ENCODE data around the gene PXN. TPM values are rescaled to one million over a fixed set of nuclear protein-coding genes. Genes with fewer than 3 reads are reported as not detected.

PXN gene
- polyA plus RNA-seq, 1 experiment: 35.0 TPM

GRCh38 chr12:120223458-120224303 is 41.8 kb downstream of the PXN start:
- no peak for DNase-seq (ENCODE audit: low read depth, low spot score)
- POLR2A ChIA-PET: interaction anchor here (1.1 to 9.2 kb wide), 2 partner anchors 22 to 23 kb away, joined by 4 to 136 read pairs; partner anchors contain the start of gene RPLP0

GRCh38 chr12:120222288-120222832 is 43.2 kb downstream of the PXN start:
- no peak for TF ChIP-seq CTCF (IDR thresholded peaks at IDR 0.05; ENCODE audit: low read depth, low read length)
- ChIA-PET POLR2A (interaction anchor here (1.0 kb wide), 1 partner anchor 69 kb away, joined by 4 read pairs; the partner anchor contains the start of gene RNU4-2), CTCF (interaction anchor here (1.6 to 15.6 kb wide), 2 partner anchors 21 to 43 kb away, joined by 11 to 685 read pairs; partner anchors contain the start of genes PXN and RPLP0)
- Histone ChIP-seq H3K9me3 (ENCODE audit: control insufficient read depth, insufficient read depth, low read length) (no peaks in the 10 kb centered on the region), H3K27ac (ENCODE audit: low read depth, low read length) (no peak overlapping the region), H3K4me3 (ENCODE audit: low read depth, low read length) (no peak overlapping the region), H3K27me3 (ENCODE audit: control insufficient read depth, insufficient read depth, low read length) (no peaks in the 10 kb centered on the region)
- DNase-seq (ENCODE audit: low read depth, low spot score): no peak

More at GRCh38 chr12:120223458-120224303, 41.8 kb downstream of the PXN start:
- H3K4me3 ChIP-seq (ENCODE audit: low read depth, low read length): no peak overlapping the region
- no peaks in the 10 kb centered on the region for H3K9me3 ChIP-seq (ENCODE audit: control insufficient read depth, insufficient read depth, low read length)
- no peak for TF ChIP-seq CTCF (IDR thresholded peaks at IDR 0.05; ENCODE audit: low read depth, low read length)
- CTCF ChIA-PET: interaction anchor here (2.0 to 15.6 kb wide), 2 partner anchors 41 to 79 kb away, joined by 5 to 685 read pairs; partner anchors contain the start of genes PXN and SIRT4
- H3K27me3 ChIP-seq (ENCODE audit: control insufficient read depth, insufficient read depth, low read length): no peaks in the 10 kb centered on the region
- no peak overlapping the region for H3K27ac ChIP-seq (ENCODE audit: low read depth, low read length)

- DNase-seq (ENCODE audit: low read depth, low spot score): no peak
- CTCF ChIA-PET: interaction anchor here (1.6 to 15.6 kb wide), 2 partner anchors 20 to 43 kb away, joined by 11 to 685 read pairs; partner anchors contain the start of genes PXN and RPLP0
- POLR2A ChIA-PET: interaction anchor here (4.4 kb wide), 1 partner anchor 20 kb away, joined by 29 read pairs; the partner anchor contains the start of gene RPLP0
Measured at GRCh38 chr12:120221576-120221900, 44.0 kb downstream of the PXN start.

GRCh38 chr12:120220838-120221575 is 44.5 kb downstream of the PXN start:
- Histone ChIP-seq H3K27me3 (ENCODE audit: control insufficient read depth, insufficient read depth, low read length) (no peaks in the 10 kb centered on the region), H3K27ac (ENCODE audit: low read depth, low read length) (no peak overlapping the region), H3K9me3 (ENCODE audit: control insufficient read depth, insufficient read depth, low read length) (no peaks in the 10 kb centered on the region), H3K4me3 (ENCODE audit: low read depth, low read length) (no peak overlapping the region)
- ChIA-PET CTCF (interaction anchor here (0.7 to 15.6 kb wide), 4 partner anchors 12 to 44 kb away, joined by 3 to 685 read pairs (median 11); partner anchors contain the start of genes PXN and RPLP0), POLR2A (interaction anchor here (1.0 to 4.4 kb wide), 2 partner anchors 20 to 72 kb away, joined by 3 to 29 read pairs; partner anchors contain the start of genes RNU4-1 and RPLP0)
- DNase-seq (ENCODE audit: low read depth, low spot score): no peak
- TF ChIP-seq CTCF (IDR thresholded peaks at IDR 0.05; ENCODE audit: low read depth, low read length): no peak

More at GRCh38 chr12:120221576-120221900, 44.0 kb downstream of the PXN start:
- no peaks in the 10 kb centered on the region for H3K9me3 ChIP-seq (ENCODE audit: control insufficient read depth, insufficient read depth, low read length)
- H3K4me3 ChIP-seq (ENCODE audit: low read depth, low read length): no peak overlapping the region
- no peaks in the 10 kb centered on the region for H3K27me3 ChIP-seq (ENCODE audit: control insufficient read depth, insufficient read depth, low read length)
- no peak overlapping the region for H3K27ac ChIP-seq (ENCODE audit: low read depth, low read length)
- no peak for TF ChIP-seq CTCF (IDR thresholded peaks at IDR 0.05; ENCODE audit: low read depth, low read length)

Measured in AG04450 (cell line).